ENCODE results near the gene PPP1R36.
A peak's percentile ranks its signal among the peaks of the same experiment; 100 is the strongest.

Gene PPP1R36

GRCh38 chr14:64504310-64504896 lies 45.4 kb upstream of the PPP1R36 start, which contains the start of gene ZBTB1:
Gene ZBTB1 (plus strand): TSS chr14:64504770. CDS start chr14:64521505, 16,735 bp downstream.
- Histone ChIP-seq H3F3A (ENCODE audit: low read depth) (peaks cover 10% of the 10 kb centered on the region; the same call in 1 of the 2 replicates), H3K79me2 (ENCODE audit: insufficient read depth, low read length) (peaks cover 85% of the 10 kb centered on the region), H3K27me3 (ENCODE audit: insufficient read depth, low read length, poor library complexity, severe bottlenecking) (no peaks in the 10 kb centered on the region), H3K9ac (ENCODE audit: low read depth, low read length, poor library complexity, severe bottlenecking) (peak within 1 kb of the TSS; percentile 98), H3K9me3 (ENCODE audit: insufficient read depth, low read depth, low read length) (no peaks in the 10 kb centered on the region), H2AFZ (ENCODE audit: low read length) (peak within 1 kb of the TSS; percentile 61), H3K4me2 (ENCODE audit: low read depth, low read length, poor library complexity, severe bottlenecking) (peak within 1 kb of the TSS; percentile 99), H3K4me1 (ENCODE audit: insufficient read depth, low read length, poor library complexity, severe bottlenecking) (peaks cover 60% of the 10 kb centered on the region), H3K4me3 (ENCODE audit: low read length, poor library complexity, severe bottlenecking) (peak within 1 kb of the TSS; percentile 80), H4K20me1 (ENCODE audit: insufficient read depth, low read length, poor library complexity, severe bottlenecking) (peaks cover 64% of the 10 kb centered on the region), H3K36me3 (ENCODE audit: insufficient read depth, low read length) (no peaks in the 10 kb centered on the region), H3K9me2 (replicated peaks; ENCODE audit: low read depth, low read length) (no peaks in the 10 kb centered on the region)
- TF ChIP-seq EZH2phosphoT487 (IDR thresholded peaks at IDR 0.05; ENCODE audit: borderline replicate concordance), result no peak
- TF ChIP-seq CTCF (conservative IDR thresholded peaks at IDR 0.05; ENCODE audit: low read length), result no peak

GRCh38 chr14:64504897-64505794 lies 44.6 kb upstream of the PPP1R36 start:
- Histone ChIP-seq H3F3A (ENCODE audit: low read depth) (peaks cover 13% of the 10 kb centered on the region), H3K9me2 (replicated peaks; ENCODE audit: low read depth, low read length) (no peaks in the 10 kb centered on the region), H3K4me1 (ENCODE audit: insufficient read depth, low read length, poor library complexity, severe bottlenecking) (peaks cover 56% of the 10 kb centered on the region)

DNA sequence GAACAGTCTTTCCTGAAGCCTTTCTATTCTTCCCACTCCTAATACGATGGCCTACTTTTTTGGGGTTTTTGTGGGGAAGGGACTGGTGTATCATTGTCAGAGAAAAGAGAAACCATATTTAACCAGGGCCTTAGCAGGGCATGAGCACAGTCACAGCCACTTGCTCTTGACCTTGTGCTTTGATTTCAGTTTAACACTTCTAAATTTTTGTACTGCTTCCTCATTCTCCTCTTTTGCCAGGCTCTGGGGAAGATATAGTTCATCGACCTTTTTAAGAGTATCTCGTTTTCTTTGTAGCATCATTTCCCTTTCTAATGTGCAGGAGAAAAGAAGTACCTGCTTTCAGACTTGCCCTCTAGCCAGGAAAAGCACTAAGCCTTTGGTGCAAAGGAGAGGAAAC lies 43.0 kb upstream of the PPP1R36 start:
- no peaks in the 10 kb centered on the region for H3K9me3 ChIP-seq (ENCODE audit: insufficient read depth, low read depth, low read length)
- peaks cover 10% of the 10 kb centered on the region for H3F3A ChIP-seq (ENCODE audit: low read depth)
- no peak overlapping the region for H2AFZ ChIP-seq (ENCODE audit: low read length)
- H3K27me3 ChIP-seq (ENCODE audit: insufficient read depth, low read length, poor library complexity, severe bottlenecking), result no peaks in the 10 kb centered on the region
- peak overlapping the region; percentile 99 for H3K4me2 ChIP-seq (ENCODE audit: low read depth, low read length, poor library complexity, severe bottlenecking)
- H4K20me1 ChIP-seq (ENCODE audit: insufficient read depth, low read length, poor library complexity, severe bottlenecking), result peaks cover 72% of the 10 kb centered on the region
- no peaks in the 10 kb centered on the region for H3K9me2 ChIP-seq (replicated peaks; ENCODE audit: low read depth, low read length)
- peaks cover 60% of the 10 kb centered on the region for H3K4me1 ChIP-seq (ENCODE audit: insufficient read depth, low read length, poor library complexity, severe bottlenecking)
- TF ChIP-seq EZH2phosphoT487 (IDR thresholded peaks at IDR 0.05; ENCODE audit: borderline replicate concordance), result no peak
- TF ChIP-seq CTCF (conservative IDR thresholded peaks at IDR 0.05; ENCODE audit: low read length), result no peak
- H3K4me3 ChIP-seq (ENCODE audit: low read length, poor library complexity, severe bottlenecking), result peak overlapping the region; percentile 80
- H3K79me2 ChIP-seq (ENCODE audit: insufficient read depth, low read length), result peaks cover 89% of the 10 kb centered on the region
- H3K36me3 ChIP-seq (ENCODE audit: insufficient read depth, low read length), result peaks cover 5% of the 10 kb centered on the region; the same call in 1 of the 2 replicates
- peak overlapping the region; percentile 98 for H3K9ac ChIP-seq (ENCODE audit: low read depth, low read length, poor library complexity, severe bottlenecking)

More at GRCh38 chr14:64504897-64505794, 44.6 kb upstream of the PPP1R36 start:
- H3K4me2 ChIP-seq (ENCODE audit: low read depth, low read length, poor library complexity, severe bottlenecking), result peak overlapping the region; percentile 99
- H4K20me1 ChIP-seq (ENCODE audit: insufficient read depth, low read length, poor library complexity, severe bottlenecking), result peaks cover 63% of the 10 kb centered on the region
- H2AFZ ChIP-seq (ENCODE audit: low read length), result peak overlapping the region; percentile 47
- peak overlapping the region; percentile 98 for H3K9ac ChIP-seq (ENCODE audit: low read depth, low read length, poor library complexity, severe bottlenecking)
- no peaks in the 10 kb centered on the region for H3K36me3 ChIP-seq (ENCODE audit: insufficient read depth, low read length)
- no peaks in the 10 kb centered on the region for H3K9me3 ChIP-seq (ENCODE audit: insufficient read depth, low read depth, low read length)
- peaks cover 85% of the 10 kb centered on the region for H3K79me2 ChIP-seq (ENCODE audit: insufficient read depth, low read length)
- peak overlapping the region; percentile 80 for H3K4me3 ChIP-seq (ENCODE audit: low read length, poor library complexity, severe bottlenecking)
- TF ChIP-seq CTCF (conservative IDR thresholded peaks at IDR 0.05; ENCODE audit: low read length) (no peak), EZH2phosphoT487 (IDR thresholded peaks at IDR 0.05; ENCODE audit: borderline replicate concordance) (no peak)
- no peaks in the 10 kb centered on the region for H3K27me3 ChIP-seq (ENCODE audit: insufficient read depth, low read length, poor library complexity, severe bottlenecking)
